Ovary (tissue), 9 donors: Measurements from ENCODE around the gene GRAMD4. TPM values are rescaled to one million over a fixed set of nuclear protein-coding genes. Genes with fewer than 3 reads are reported as not detected.

Experiments used
- DNase-seq, 5 donors: peaks; one replicate each; pipeline ENCODE4 v3.0.0-alpha.2; 2019 to 2020
- H3K27ac ChIP-seq, 2 donors: fragments of 200-600 bp; one replicate each; pipeline versions ENCODE4 v1.5.1 to v1.8.0; 2019 to 2022
- H3K27me3 ChIP-seq: fragments of 200-600 bp; one replicate; pipeline ENCODE4 v1.8.0; 2022
- H3K36me3 ChIP-seq: fragments of 200-600 bp; sonication (generic); one replicate; pipeline ENCODE4 v1.5.1; 2019
- H3K4me1 ChIP-seq: one replicate; pipeline ENCODE4 v1.8.1; 2013; ENCODE audit warnings: mild to moderate bottlenecking, moderate library complexity; ENCODE audit not compliant: insufficient read depth
- H3K4me3 ChIP-seq: fragments of 200-600 bp; sonication (generic); one replicate; pipeline ENCODE4 v1.5.1; 2017
- H3K9me3 ChIP-seq, 2 donors: fragments of 200-600 bp in 1 of 2; sonication (generic) in 1 of 2; one replicate each; pipeline versions ENCODE4 v1.5.1 to v1.8.1; 2013 to 2019; ENCODE audit warnings: mild to moderate bottlenecking in 1 of 2, moderate library complexity in 1 of 2
- EP300 ChIP-seq: sonication (generic); formaldehyde crosslinking; IDR thresholded peaks from one replicate; pipeline ENCODE4 v1.6.1; 2017; ENCODE audit warnings: antibody characterized with exemption
- POLR2A ChIP-seq: fragments of 450-650 bp; IDR thresholded peaks from one replicate; pipeline ENCODE4 v1.6.1; 2017; ENCODE audit warnings: antibody characterized with exemption, mild to moderate bottlenecking, moderate library complexity
- WGBS, 3 donors: extraction: QIAGEN DNeasy Blood & Tissue Kit in 1 of 3; methylation state at CpG; one replicate each; pipeline versions ENCODE4 v1.1.5 to v1.1.7; 2013 to 2017; 5-methylcytosine and 5-hydroxymethylcytosine counted together
- intact Hi-C, 4 donors: fragments of 100-400 bp; cut with DNase I; formaldehyde crosslinking; loops; one replicate each; pipeline versions ENCODE4 v1.11.0 to v1.15.1; 2022 to 2023
- polyA plus RNA-seq, 2 donors: library from polyadenylated mRNA; stranded (reverse); fragments of 200-250 nt in 1 of 2; fragments of 350-450 nt in 1 of 2; fragmentation: Illumina TruSeq in 1 of 2; extraction: RNeasy Lipid Tissue Mini Kit (QIAGEN cat#74804) in 1 of 2; gene quantifications; one replicate each; pipeline ENCODE4 v1.2.3, GENCODE V29; 2013 to 2014
- total RNA-seq, 7 donors: library from RNA; depleted of rRNA in 2 of 7; stranded (reverse); fragments of >200 nt in 2 of 7; fragmentation: NEBNext Ultra II Directional in 3 of 7; extraction: Animal tissue kit (Norgen Biotek cat#: 25700) in 3 of 7; gene quantifications; one replicate each; pipeline versions ENCODE4 v1.1.0 to v1.2.4, GENCODE V29; 2016 to 2023
- TF ChIP-seq, protein P1 (sequence below), 3 donors: fragments of 450-650 bp in 2 of 3; fragments of 200-600 bp in 1 of 3; IDR thresholded peaks; one replicate each; pipeline versions ENCODE4 v1.5.1 to v1.8.0; 2016 to 2022; ENCODE audit warnings: antibody characterized with exemption in 3 of 3, mild to moderate bottlenecking in 1 of 3
- donor health status: DM: no; HTN: no; CAD: no; lungs with moderate emphysema.
- donor health status: DM: no; HTN: no; CAD: no.
- donor health status: Bipolar disorder and iron deficiency.
- donor health status: DM: yes; HTN: yes; CAD: no.
- donor health status: DM: no; HTN: no; CAD: no.
- donor health status: DM: yes; HTN: yes; CAD: no.

GRAMD4 gene
- total and polyA plus RNA-seq, 9 donors: 6.2 to 40.4 (median 27.8) TPM

DNA sequence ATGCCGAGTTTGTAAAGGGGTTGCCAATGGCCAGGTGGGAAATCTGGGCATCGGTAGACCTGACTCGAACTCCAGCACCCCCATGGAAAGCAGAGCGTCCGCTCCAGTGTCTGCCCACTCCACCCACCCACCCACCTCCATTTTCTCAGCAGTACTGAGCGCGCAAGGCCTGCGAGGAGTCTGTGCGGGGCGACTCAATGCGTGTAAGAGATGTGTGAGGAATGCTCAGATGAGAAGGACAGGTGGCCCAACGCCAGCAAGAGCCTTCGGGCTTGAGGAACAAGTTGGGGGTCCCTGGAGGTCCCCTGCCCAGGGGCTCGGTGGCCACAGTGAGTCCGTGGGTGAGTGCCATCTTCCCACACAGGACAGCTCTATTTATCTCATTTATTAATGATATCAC, 67.3 kb downstream of the GRAMD4 start:
- Histone ChIP-seq H3K27me3 (no peaks in the 10 kb centered on the region), H3K9me3 (no peaks in the 10 kb centered on the region), H3K36me3 (no peaks in the 10 kb centered on the region), H3K4me1 (peaks cover 7% of the 10 kb centered on the region), H3K27ac (no peak overlapping the region), H3K4me3 (no peak overlapping the region)
- no peak for DNase-seq
- intact Hi-C loops: no loop called here
- TF ChIP-seq, protein P1, sequence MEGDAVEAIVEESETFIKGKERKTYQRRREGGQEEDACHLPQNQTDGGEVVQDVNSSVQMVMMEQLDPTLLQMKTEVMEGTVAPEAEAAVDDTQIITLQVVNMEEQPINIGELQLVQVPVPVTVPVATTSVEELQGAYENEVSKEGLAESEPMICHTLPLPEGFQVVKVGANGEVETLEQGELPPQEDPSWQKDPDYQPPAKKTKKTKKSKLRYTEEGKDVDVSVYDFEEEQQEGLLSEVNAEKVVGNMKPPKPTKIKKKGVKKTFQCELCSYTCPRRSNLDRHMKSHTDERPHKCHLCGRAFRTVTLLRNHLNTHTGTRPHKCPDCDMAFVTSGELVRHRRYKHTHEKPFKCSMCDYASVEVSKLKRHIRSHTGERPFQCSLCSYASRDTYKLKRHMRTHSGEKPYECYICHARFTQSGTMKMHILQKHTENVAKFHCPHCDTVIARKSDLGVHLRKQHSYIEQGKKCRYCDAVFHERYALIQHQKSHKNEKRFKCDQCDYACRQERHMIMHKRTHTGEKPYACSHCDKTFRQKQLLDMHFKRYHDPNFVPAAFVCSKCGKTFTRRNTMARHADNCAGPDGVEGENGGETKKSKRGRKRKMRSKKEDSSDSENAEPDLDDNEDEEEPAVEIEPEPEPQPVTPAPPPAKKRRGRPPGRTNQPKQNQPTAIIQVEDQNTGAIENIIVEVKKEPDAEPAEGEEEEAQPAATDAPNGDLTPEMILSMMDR (IDR thresholded peaks at IDR 0.05): no peak
- TF ChIP-seq EP300 (no peak), POLR2A (no peak)
- 85 to 88% (median 87%) methylated on average over 15 of the region's 15 CpGs for WGBS, 3 donors

DNA sequence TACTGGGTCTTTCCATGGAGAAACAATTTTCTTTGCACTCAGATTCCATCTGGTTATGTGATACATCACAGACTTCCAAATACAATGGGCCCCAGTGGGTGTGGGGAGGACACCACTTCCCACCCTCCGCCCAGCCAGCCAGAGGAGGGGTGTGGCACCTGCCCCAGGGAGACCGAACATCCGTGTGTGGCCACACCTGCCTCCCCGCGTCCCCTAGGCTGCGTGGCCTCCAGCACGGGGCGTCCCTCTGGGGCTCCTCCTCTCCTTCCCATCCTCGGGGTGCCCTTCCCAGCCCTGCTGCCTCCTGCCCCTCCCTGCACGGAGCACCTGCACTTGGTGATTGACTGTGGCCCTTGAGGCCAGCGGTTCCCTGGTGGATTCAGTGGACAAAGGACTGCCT, 68.8 kb downstream of the GRAMD4 start:
- no peaks in the 10 kb centered on the region for H3K36me3 ChIP-seq
- 80 to 93% (median 84%) methylated on average over 11 of the region's 11 CpGs for WGBS, 3 donors
- intact Hi-C loops: no loop called here
- H3K9me3 ChIP-seq: no peaks in the 10 kb centered on the region
- H3K27ac ChIP-seq: no peak overlapping the region
- no peaks in the 10 kb centered on the region for H3K27me3 ChIP-seq
- no peak for TF ChIP-seq POLR2A
- TF ChIP-seq, protein P1 (IDR thresholded peaks at IDR 0.05): no peak
- no peak overlapping the region for H3K4me3 ChIP-seq
- no peak for DNase-seq
- peaks cover 7% of the 10 kb centered on the region for H3K4me1 ChIP-seq

DNA sequence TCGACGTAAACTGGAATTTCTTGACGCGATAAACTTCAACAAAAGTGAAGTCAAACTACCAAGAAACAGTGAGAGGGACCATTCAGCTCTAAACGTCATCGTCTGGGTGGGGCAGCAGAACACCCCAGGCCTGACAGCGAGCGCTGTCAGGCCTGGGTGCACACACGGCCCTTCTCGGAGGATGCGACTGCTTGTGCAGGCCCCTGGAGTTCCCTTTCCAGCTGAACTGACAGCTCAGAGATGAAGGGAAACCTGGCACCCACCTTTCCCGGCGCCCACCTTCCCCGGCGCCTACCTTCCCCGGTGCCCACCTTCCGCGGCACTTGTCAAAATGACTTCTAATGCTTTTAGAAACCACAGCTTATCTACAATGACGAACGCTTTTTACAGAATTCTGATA, 70.0 kb downstream of the GRAMD4 start:
- H3K9me3 ChIP-seq: no peaks in the 10 kb centered on the region
- no peak for TF ChIP-seq POLR2A
- TF ChIP-seq, protein P1 (IDR thresholded peaks at IDR 0.05): no peak
- TF ChIP-seq EP300: no peak
- H3K36me3 ChIP-seq: no peaks in the 10 kb centered on the region
- H3K4me1 ChIP-seq: peaks cover 7% of the 10 kb centered on the region
- H3K27ac ChIP-seq: no peak overlapping the region
- H3K4me3 ChIP-seq: no peak overlapping the region
- 94 to 96% (median 95%) methylated on average over 20 of the region's 20 CpGs for WGBS, 3 donors
- intact Hi-C loops: no loop called here
- DNase-seq: no peak
- no peaks in the 10 kb centered on the region for H3K27me3 ChIP-seq

DNA sequence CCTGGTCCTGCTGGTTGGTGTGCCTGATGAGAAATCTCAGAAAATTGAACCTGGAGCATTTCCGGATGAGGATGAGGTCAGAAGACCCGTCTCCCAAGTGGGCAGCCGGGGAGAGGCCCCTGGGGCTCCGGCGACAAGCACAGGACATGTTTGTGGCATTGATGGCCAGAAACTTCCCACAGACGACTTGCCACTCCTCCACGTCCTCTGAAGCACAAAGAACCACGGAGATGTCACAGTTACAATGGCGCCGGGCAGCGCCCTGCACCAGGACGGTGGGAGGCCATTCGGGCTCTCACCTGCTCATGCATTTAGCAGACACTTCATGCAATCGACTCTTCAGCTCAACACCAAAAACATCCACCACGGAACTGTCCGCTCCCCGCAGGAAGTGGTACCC, 71.4 kb downstream of the GRAMD4 start:
- H3K27ac ChIP-seq: no peak overlapping the region
- WGBS, 3 donors: 92 to 93% (median 93%) methylated on average over 17 of the region's 17 CpGs
- H3K9me3 ChIP-seq: no peaks in the 10 kb centered on the region
- no peak for DNase-seq
- no peak overlapping the region for H3K4me3 ChIP-seq
- H3K4me1 ChIP-seq: no peaks in the 10 kb centered on the region
- TF ChIP-seq, protein P1 (IDR thresholded peaks at IDR 0.05): no peak
- intact Hi-C loops: no loop called here
- H3K27me3 ChIP-seq: no peaks in the 10 kb centered on the region
- no peaks in the 10 kb centered on the region for H3K36me3 ChIP-seq
